Measurements from ENCODE around the gene GABRA5.

GABRA5 gene

GRCh38 chr15:26852980-26853379 lies 13.9 kb upstream of the GABRA5 start:
- Histone ChIP-seq H3K36me3 (ENCODE audit: control insufficient read depth, insufficient read depth, low read length) (no peaks in the 10 kb centered on the region), H3K4me1 (ENCODE audit: control insufficient read depth, insufficient read depth, low read length, poor library complexity, severe bottlenecking) (no peaks in the 10 kb centered on the region), H3K27ac (ENCODE audit: insufficient read depth, low read length, poor library complexity, severe bottlenecking) (no peak overlapping the region), H3K4me3 (ENCODE audit: insufficient read depth, low read depth, low read length, poor library complexity, severe bottlenecking) (no peak overlapping the region), H3K27me3 (replicated peaks; ENCODE audit: control insufficient read depth, insufficient read depth, low read length, poor library complexity, severe bottlenecking) (no peaks in the 10 kb centered on the region), H3K9me3 (ENCODE audit: control insufficient read depth, low read length) (no peaks in the 10 kb centered on the region)
- no peak for DNase-seq

DNA sequence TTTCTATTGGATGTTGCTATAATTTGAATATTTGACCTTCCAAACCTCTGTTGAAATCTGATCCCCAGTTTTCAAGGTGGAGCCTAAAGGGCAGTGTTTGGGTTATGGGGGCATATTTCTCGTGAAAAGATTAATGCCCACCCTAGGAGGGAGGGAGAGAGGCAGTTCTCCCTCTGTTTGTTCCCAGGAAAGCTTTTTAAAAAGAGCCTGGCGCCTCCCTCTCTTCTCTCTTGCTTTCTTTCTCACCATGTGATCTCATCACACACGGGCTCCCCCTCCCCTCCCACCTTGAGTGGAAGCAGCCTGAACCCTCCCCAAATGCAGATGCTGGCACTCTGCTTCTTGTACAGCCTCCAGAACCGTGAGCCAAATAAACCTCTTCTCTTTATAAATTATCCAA lies 12.4 kb upstream of the GABRA5 start:
- H3K9me3 ChIP-seq (ENCODE audit: control insufficient read depth, low read length) = no peaks in the 10 kb centered on the region
- no peaks in the 10 kb centered on the region for H3K36me3 ChIP-seq (ENCODE audit: control insufficient read depth, insufficient read depth, low read length)
- no peak for DNase-seq
- no peak overlapping the region for H3K27ac ChIP-seq (ENCODE audit: insufficient read depth, low read length, poor library complexity, severe bottlenecking)
- no peak overlapping the region for H3K4me3 ChIP-seq (ENCODE audit: insufficient read depth, low read depth, low read length, poor library complexity, severe bottlenecking)
- H3K4me1 ChIP-seq (ENCODE audit: control insufficient read depth, insufficient read depth, low read length, poor library complexity, severe bottlenecking) = no peaks in the 10 kb centered on the region
- no peaks in the 10 kb centered on the region for H3K27me3 ChIP-seq (replicated peaks; ENCODE audit: control insufficient read depth, insufficient read depth, low read length, poor library complexity, severe bottlenecking)

GRCh38 chr15:26864664-26865191 lies 2.1 kb upstream of the GABRA5 start:
- Histone ChIP-seq H3K36me3 (ENCODE audit: control insufficient read depth, insufficient read depth, low read length) (no peaks in the 10 kb centered on the region), H3K4me3 (ENCODE audit: insufficient read depth, low read depth, low read length, poor library complexity, severe bottlenecking) (no peak overlapping the region), H3K27me3 (replicated peaks; ENCODE audit: control insufficient read depth, insufficient read depth, low read length, poor library complexity, severe bottlenecking) (no peaks in the 10 kb centered on the region), H3K4me1 (ENCODE audit: control insufficient read depth, insufficient read depth, low read length, poor library complexity, severe bottlenecking) (no peaks in the 10 kb centered on the region), H3K9me3 (ENCODE audit: control insufficient read depth, low read length) (no peaks in the 10 kb centered on the region), H3K27ac (ENCODE audit: insufficient read depth, low read length, poor library complexity, severe bottlenecking) (no peak overlapping the region)
- DNase-seq = no peak

DNA sequence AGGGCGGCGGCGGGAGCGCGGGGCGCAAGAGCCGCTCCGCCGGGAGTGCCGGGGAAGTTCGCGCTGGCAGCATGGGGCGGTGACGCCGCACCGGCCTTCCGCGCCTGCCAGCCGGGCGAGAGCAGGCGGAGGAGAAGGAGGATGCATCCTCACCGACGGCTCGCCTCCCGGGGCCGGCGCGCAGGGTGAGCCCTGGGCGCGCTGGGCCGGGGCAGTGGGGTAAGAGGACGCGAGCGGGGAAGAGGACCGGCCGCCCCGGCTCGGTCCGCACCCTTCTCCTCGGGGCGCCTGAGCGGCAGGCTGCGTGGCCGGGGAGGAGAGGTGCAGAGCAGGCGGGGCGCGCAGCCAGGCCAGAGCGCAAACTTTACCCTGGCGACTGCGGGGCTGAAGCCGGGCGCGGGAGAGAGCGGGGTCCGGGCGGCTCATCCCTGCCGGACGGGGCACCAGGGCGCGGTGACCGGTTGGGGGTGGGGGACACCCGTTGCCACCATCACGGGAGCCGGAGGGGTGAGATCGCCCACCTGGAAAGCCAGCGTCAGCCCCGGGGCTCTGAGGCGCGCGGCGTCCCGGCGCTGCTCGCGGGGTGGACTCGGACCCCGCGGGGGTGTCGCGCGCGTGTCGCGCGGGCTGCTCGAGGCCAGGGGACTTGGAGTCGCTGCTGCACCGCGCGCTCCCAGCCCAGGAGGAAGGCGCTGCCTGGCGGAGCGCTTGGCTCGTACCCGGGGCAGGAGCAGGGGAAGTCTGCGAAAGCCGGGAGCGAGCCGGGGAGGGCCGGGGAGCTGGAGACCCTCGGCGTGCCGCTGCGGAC lies 542 bp downstream of the GABRA5 start:
- no peak for DNase-seq
- no peaks in the 10 kb centered on the region for H3K9me3 ChIP-seq (ENCODE audit: control insufficient read depth, low read length)
- H3K4me3 ChIP-seq (ENCODE audit: insufficient read depth, low read depth, low read length, poor library complexity, severe bottlenecking) = no peak overlapping the region

DNA sequence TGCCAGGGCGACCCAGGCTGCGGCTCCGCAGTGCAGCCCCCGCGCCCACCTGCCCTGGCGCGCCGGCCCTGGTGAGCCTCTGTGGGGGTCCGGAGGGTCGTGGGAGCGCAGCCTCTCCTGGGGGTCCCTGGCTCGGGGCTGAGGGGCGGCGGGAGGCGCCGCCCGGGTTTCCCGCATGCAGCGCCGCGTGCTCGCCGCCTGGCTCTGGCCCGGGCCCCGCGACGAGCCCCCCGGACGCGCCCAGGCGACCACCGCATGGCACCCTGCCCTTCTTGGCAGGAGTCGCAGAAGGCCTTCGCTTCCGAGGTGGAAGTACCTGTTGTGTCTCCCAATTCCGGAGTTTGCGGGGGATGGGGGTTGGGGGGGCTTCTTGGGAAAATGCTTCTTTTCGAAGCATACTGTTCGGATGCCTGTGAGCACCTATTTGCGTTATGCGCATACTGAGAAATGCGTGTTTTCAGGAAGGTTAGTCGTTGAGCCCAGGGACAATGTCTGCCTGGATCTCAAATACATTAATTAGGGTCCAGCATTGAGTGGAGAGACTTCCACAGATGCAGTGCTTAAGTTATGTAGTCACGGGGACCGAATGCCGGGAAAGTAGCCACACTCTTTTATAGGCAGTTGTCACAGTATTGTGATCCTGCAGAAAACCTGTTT lies 1.3 kb downstream of the GABRA5 start:
- no peak overlapping the region for H3K27ac ChIP-seq (ENCODE audit: insufficient read depth, low read length, poor library complexity, severe bottlenecking)
- no peak for DNase-seq
- no peak overlapping the region for H3K4me3 ChIP-seq (ENCODE audit: insufficient read depth, low read depth, low read length, poor library complexity, severe bottlenecking)
- H3K36me3 ChIP-seq (ENCODE audit: control insufficient read depth, insufficient read depth, low read length) = no peaks in the 10 kb centered on the region
- no peaks in the 10 kb centered on the region for H3K27me3 ChIP-seq (replicated peaks; ENCODE audit: control insufficient read depth, insufficient read depth, low read length, poor library complexity, severe bottlenecking)
- no peaks in the 10 kb centered on the region for H3K4me1 ChIP-seq (ENCODE audit: control insufficient read depth, insufficient read depth, low read length, poor library complexity, severe bottlenecking)
- H3K9me3 ChIP-seq (ENCODE audit: control insufficient read depth, low read length) = no peaks in the 10 kb centered on the region

More for the DNA sequence above, 542 bp downstream of the GABRA5 start:
- no peak overlapping the region for H3K27ac ChIP-seq (ENCODE audit: insufficient read depth, low read length, poor library complexity, severe bottlenecking)
- no peaks in the 10 kb centered on the region for H3K27me3 ChIP-seq (replicated peaks; ENCODE audit: control insufficient read depth, insufficient read depth, low read length, poor library complexity, severe bottlenecking)
- H3K4me1 ChIP-seq (ENCODE audit: control insufficient read depth, insufficient read depth, low read length, poor library complexity, severe bottlenecking) = no peaks in the 10 kb centered on the region
- no peaks in the 10 kb centered on the region for H3K36me3 ChIP-seq (ENCODE audit: control insufficient read depth, insufficient read depth, low read length)

- H3K4me3 ChIP-seq (ENCODE audit: insufficient read depth, low read depth, low read length, poor library complexity, severe bottlenecking) = no peak overlapping the region
- no peaks in the 10 kb centered on the region for H3K4me1 ChIP-seq (ENCODE audit: control insufficient read depth, insufficient read depth, low read length, poor library complexity, severe bottlenecking)
- no peak overlapping the region for H3K27ac ChIP-seq (ENCODE audit: insufficient read depth, low read length, poor library complexity, severe bottlenecking)
- no peaks in the 10 kb centered on the region for H3K27me3 ChIP-seq (replicated peaks; ENCODE audit: control insufficient read depth, insufficient read depth, low read length, poor library complexity, severe bottlenecking)
- no peak for DNase-seq
- no peaks in the 10 kb centered on the region for H3K36me3 ChIP-seq (ENCODE audit: control insufficient read depth, insufficient read depth, low read length)
- H3K9me3 ChIP-seq (ENCODE audit: control insufficient read depth, low read length) = no peaks in the 10 kb centered on the region
Measured at GRCh38 chr15:26869628-26870027, 2.8 kb downstream of the GABRA5 start.

DNA sequence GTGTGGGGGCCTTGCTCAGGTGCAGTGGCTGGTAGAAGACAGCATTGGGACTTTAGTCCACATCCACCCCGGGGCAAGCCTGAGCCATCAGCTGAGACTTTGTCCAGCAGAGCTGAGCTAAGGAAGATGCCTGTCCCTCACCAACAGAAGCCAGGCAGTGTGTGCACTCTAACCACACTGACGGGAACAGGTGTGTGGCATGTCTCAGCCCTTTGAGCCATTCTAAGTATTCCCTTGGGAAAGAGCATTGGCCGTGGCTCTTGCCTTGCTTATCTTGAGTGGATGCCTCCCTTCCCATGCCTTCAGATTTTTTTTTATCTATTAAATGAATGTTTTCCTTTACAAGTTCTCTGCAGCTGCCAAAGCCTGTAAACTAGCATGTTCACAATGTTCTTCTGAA lies 3.5 kb downstream of the GABRA5 start:
- H3K4me1 ChIP-seq (ENCODE audit: control insufficient read depth, insufficient read depth, low read length, poor library complexity, severe bottlenecking) = no peaks in the 10 kb centered on the region
- no peaks in the 10 kb centered on the region for H3K9me3 ChIP-seq (ENCODE audit: control insufficient read depth, low read length)
- H3K4me3 ChIP-seq (ENCODE audit: insufficient read depth, low read depth, low read length, poor library complexity, severe bottlenecking) = no peak overlapping the region
- no peak overlapping the region for H3K27ac ChIP-seq (ENCODE audit: insufficient read depth, low read length, poor library complexity, severe bottlenecking)
- no peak for DNase-seq
- no peaks in the 10 kb centered on the region for H3K36me3 ChIP-seq (ENCODE audit: control insufficient read depth, insufficient read depth, low read length)
- H3K27me3 ChIP-seq (replicated peaks; ENCODE audit: control insufficient read depth, insufficient read depth, low read length, poor library complexity, severe bottlenecking) = no peaks in the 10 kb centered on the region

DNA sequence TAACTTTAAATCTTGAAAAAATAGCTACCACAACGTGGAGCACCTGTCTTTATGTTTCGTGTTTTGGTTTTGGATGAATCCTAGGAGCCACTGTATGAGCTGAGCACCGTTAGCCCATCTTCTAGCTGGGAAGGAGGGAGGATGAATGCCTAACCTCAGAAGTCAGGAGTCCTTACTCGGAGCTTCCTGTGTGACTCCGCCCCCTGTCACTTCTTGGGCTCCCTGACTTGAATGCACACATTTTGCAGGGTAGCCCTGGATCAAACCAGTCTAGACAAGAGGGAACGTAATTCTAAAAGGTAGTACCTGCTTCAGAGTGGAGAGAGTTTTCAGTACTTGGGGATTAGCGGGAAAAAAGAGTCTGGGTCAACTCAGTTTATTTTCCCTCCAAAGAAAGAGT lies 5.3 kb downstream of the GABRA5 start:
- Histone ChIP-seq H3K27me3 (replicated peaks; ENCODE audit: control insufficient read depth, insufficient read depth, low read length, poor library complexity, severe bottlenecking) (no peaks in the 10 kb centered on the region), H3K36me3 (ENCODE audit: control insufficient read depth, insufficient read depth, low read length) (no peaks in the 10 kb centered on the region), H3K4me1 (ENCODE audit: control insufficient read depth, insufficient read depth, low read length, poor library complexity, severe bottlenecking) (no peaks in the 10 kb centered on the region), H3K4me3 (ENCODE audit: insufficient read depth, low read depth, low read length, poor library complexity, severe bottlenecking) (no peak overlapping the region), H3K9me3 (ENCODE audit: control insufficient read depth, low read length) (no peaks in the 10 kb centered on the region), H3K27ac (ENCODE audit: insufficient read depth, low read length, poor library complexity, severe bottlenecking) (no peak overlapping the region)
- no peak for DNase-seq

- Histone ChIP-seq H3K27ac (ENCODE audit: insufficient read depth, low read length, poor library complexity, severe bottlenecking) (no peak overlapping the region), H3K9me3 (ENCODE audit: control insufficient read depth, low read length) (no peaks in the 10 kb centered on the region), H3K4me3 (ENCODE audit: insufficient read depth, low read depth, low read length, poor library complexity, severe bottlenecking) (no peak overlapping the region), H3K36me3 (ENCODE audit: control insufficient read depth, insufficient read depth, low read length) (no peaks in the 10 kb centered on the region), H3K27me3 (replicated peaks; ENCODE audit: control insufficient read depth, insufficient read depth, low read length, poor library complexity, severe bottlenecking) (no peaks in the 10 kb centered on the region), H3K4me1 (ENCODE audit: control insufficient read depth, insufficient read depth, low read length, poor library complexity, severe bottlenecking) (no peaks in the 10 kb centered on the region)
- no peak for DNase-seq
Measured at GRCh38 chr15:26873846-26874245, 7.0 kb downstream of the GABRA5 start.

DNA sequence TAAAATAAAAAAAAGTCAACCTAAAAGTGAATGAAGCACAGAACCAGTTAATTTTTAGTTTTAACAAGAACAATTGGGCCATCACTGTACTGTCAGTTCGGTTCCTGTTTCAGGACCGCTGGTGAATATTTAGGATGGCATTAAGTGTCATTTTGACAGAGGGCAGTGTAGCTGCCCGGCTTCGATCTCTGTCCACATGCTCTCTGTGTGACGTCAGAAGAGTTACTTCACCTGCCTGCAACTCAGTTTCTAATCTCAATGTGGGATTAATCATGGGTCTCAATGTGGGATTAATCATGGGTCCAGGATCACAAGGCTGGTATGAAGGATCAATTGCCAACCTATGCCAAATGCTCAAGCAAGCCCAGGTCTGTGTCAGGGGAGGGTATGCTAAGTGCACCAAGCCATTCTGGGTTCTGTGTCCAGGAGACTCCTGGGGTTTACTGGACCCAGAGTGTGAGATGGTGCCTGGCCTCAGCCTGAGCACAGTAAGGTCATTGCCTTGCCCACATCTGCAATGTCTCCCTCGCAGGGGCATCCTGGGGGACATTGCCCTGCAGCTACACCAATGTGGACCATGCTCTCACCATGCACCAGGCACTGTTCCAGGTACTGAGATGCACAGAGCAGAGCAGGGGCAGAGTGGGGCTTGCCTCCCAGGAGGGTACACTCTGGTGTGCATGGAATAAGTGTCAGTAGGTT lies 8.1 kb downstream of the GABRA5 start:
- no peaks in the 10 kb centered on the region for H3K27me3 ChIP-seq (replicated peaks; ENCODE audit: control insufficient read depth, insufficient read depth, low read length, poor library complexity, severe bottlenecking)
- H3K4me3 ChIP-seq (ENCODE audit: insufficient read depth, low read depth, low read length, poor library complexity, severe bottlenecking) = no peak overlapping the region
- no peaks in the 10 kb centered on the region for H3K9me3 ChIP-seq (ENCODE audit: control insufficient read depth, low read length)
- H3K36me3 ChIP-seq (ENCODE audit: control insufficient read depth, insufficient read depth, low read length) = no peaks in the 10 kb centered on the region
- DNase-seq = no peak
- no peak overlapping the region for H3K27ac ChIP-seq (ENCODE audit: insufficient read depth, low read length, poor library complexity, severe bottlenecking)
- no peaks in the 10 kb centered on the region for H3K4me1 ChIP-seq (ENCODE audit: control insufficient read depth, insufficient read depth, low read length, poor library complexity, severe bottlenecking)

Measured in effector memory CD4-positive, alpha-beta T cell (primary cell).